H1 (cell line): ENCODE results near the gene RBP3. TPM values are rescaled to one million over a fixed set of nuclear protein-coding genes. Genes with fewer than 3 reads are reported as not detected.

Experiments
- CTCF ChIA-PET: fragments of 300-600 bp; sonication (Branson Sonifier 250); formaldehyde crosslinking; loops from one replicate; lab custom pipeline; 2021; ENCODE audit not compliant: partially characterized antibody; lab: Charles Lee
- POLR2A ChIA-PET: fragments of 300-600 bp; sonication (Branson Sonifier 250); formaldehyde crosslinking; loops from one replicate; lab custom pipeline; 2021; ENCODE audit warnings: inconsistent platforms; ENCODE audit not compliant: partially characterized antibody; lab: Charles Lee
- DNase-seq, 2 experiments: peaks; one replicate each; pipeline versions ENCODE4 v3.0.0 to v3.0.0-alpha.2; 2010 to 2022; ENCODE audit warnings: low spot score in 2 of 2, low read depth in 1 of 2, mixed read lengths in 1 of 2
- FAIRE-seq: peaks from 2 replicates; lab custom pipeline; 2011; peaks lifted over from hg19 to GRCh38; lab: Jason Lieb, UNC
- H2AFZ ChIP-seq: 2 replicates; pipeline ENCODE4 v1.8.1; 2012; ENCODE audit warnings: low read length, inconsistent platforms
- H2AK5ac ChIP-seq: 2 replicates; pipeline ENCODE4 v1.6.1; 2013; ENCODE audit warnings: low read depth, low read length
- H2BK120ac ChIP-seq: replicated peaks from 2 replicates; pipeline ENCODE3; 2013; ENCODE audit warnings: low read depth, low read length, inconsistent platforms
- H2BK12ac ChIP-seq: 2 replicates; pipeline ENCODE4 v1.6.1; 2013; ENCODE audit warnings: low read depth, low read length
- H2BK15ac ChIP-seq: 2 replicates; pipeline ENCODE4 v1.6.1; 2013; ENCODE audit warnings: low read length
- H2BK20ac ChIP-seq: 2 replicates; pipeline ENCODE4 v1.6.1; 2013; ENCODE audit warnings: low read length
- H2BK5ac ChIP-seq: 2 replicates; pipeline ENCODE4 v1.6.1; 2013; ENCODE audit warnings: low read depth, low read length
- H3K14ac ChIP-seq: 2 replicates; pipeline ENCODE4 v1.6.1; 2013; ENCODE audit warnings: inconsistent platforms; ENCODE audit not compliant: insufficient read length
- H3K18ac ChIP-seq: 2 replicates; pipeline ENCODE4 v1.6.1; 2013; ENCODE audit warnings: low read length; ENCODE audit errors: extremely low read depth
- H3K23ac ChIP-seq: 2 replicates; pipeline ENCODE4 v1.6.1; 2013; ENCODE audit warnings: inconsistent platforms; ENCODE audit not compliant: insufficient read length
- H3K23me2 ChIP-seq: 2 replicates; pipeline ENCODE4 v1.6.1; 2013; ENCODE audit warnings: low read depth, low read length
- H3K27ac ChIP-seq: 2 replicates; pipeline ENCODE4 v1.6.1; 2011; ENCODE audit warnings: low read depth, low read length, inconsistent platforms
- H3K27me3 ChIP-seq, 4 experiments: replicated peaks in 1 of 4; 1 replicate in 1 of 4; 2 replicates in 3 of 4; pipeline versions ENCODE4 v1.6.1 to v1.8.1; 2011 to 2013; ENCODE audit warnings: low read length in 3 of 4, mild to moderate bottlenecking in 3 of 4, inconsistent platforms in 2 of 4, mixed read lengths in 2 of 4, moderate library complexity in 1 of 4; ENCODE audit not compliant: control insufficient read depth in 3 of 4, insufficient read depth in 3 of 4; ENCODE audit errors: extremely low read depth in 1 of 4
- H3K36me3 ChIP-seq, 4 experiments: 2 replicates each; pipeline versions ENCODE4 v1.6.1 to v1.8.1; 2011 to 2013; ENCODE audit warnings: mild to moderate bottlenecking in 4 of 4, low read length in 3 of 4, moderate library complexity in 2 of 4, control low read depth in 1 of 4, inconsistent platforms in 1 of 4; ENCODE audit not compliant: insufficient read depth in 4 of 4, control insufficient read depth in 2 of 4
- H3K4ac ChIP-seq: replicated peaks from 2 replicates; pipeline ENCODE3; 2013; ENCODE audit warnings: low read length, low read depth, mixed read lengths, inconsistent platforms; ENCODE audit not compliant: insufficient read length
- H3K4me1 ChIP-seq, 4 experiments: replicated peaks in 1 of 4; 1 replicate in 1 of 4; 2 replicates in 3 of 4; pipeline versions ENCODE4 v1.6.1 to v1.8.1; 2011 to 2013; ENCODE audit warnings: low read length in 3 of 4, inconsistent platforms in 2 of 4, mixed read lengths in 1 of 4; ENCODE audit not compliant: insufficient read depth in 4 of 4, control insufficient read depth in 3 of 4
- H3K4me2 ChIP-seq, 2 experiments: 2 replicates each; pipeline versions ENCODE4 v1.6.1 to v1.8.1; 2011 to 2013; ENCODE audit warnings: low read depth in 2 of 2, low read length in 2 of 2, control low read depth in 1 of 2, inconsistent platforms in 1 of 2, mild to moderate bottlenecking in 1 of 2; ENCODE audit not compliant: insufficient read depth in 1 of 2
- H3K4me3 ChIP-seq, 4 experiments: fragments of 200-600, 300-600 bp in 1 of 4; sonication (generic), shearing (Covaris generic), sonication (Bioruptor Twin) in 1 of 4; 2 replicates each; pipeline versions ENCODE4 v1.5.1 to v1.8.1; 2011 to 2016; ENCODE audit warnings: low read length in 4 of 4, low read depth in 3 of 4, control low read depth in 2 of 4, inconsistent platforms in 2 of 4, mild to moderate bottlenecking in 2 of 4, mixed read lengths in 1 of 4, moderate library complexity in 1 of 4; ENCODE audit not compliant: insufficient read depth in 2 of 4; ENCODE audit errors: extremely low read depth in 1 of 4
- H3K56ac ChIP-seq: replicated peaks from 2 replicates; pipeline ENCODE3; 2013; ENCODE audit warnings: low read depth, mild to moderate bottlenecking, mixed read lengths, low read length, inconsistent platforms; ENCODE audit not compliant: insufficient read length
- H3K79me1 ChIP-seq: 2 replicates; pipeline ENCODE4 v1.6.1; 2013; ENCODE audit warnings: low read depth, low read length, control low read depth
- H3K79me2 ChIP-seq, 2 experiments: 2 replicates each; pipeline versions ENCODE4 v1.6.1 to v1.8.1; 2012 to 2013; ENCODE audit warnings: low read length in 2 of 2, mild to moderate bottlenecking in 2 of 2, inconsistent platforms in 1 of 2; ENCODE audit not compliant: insufficient read depth in 2 of 2, control insufficient read depth in 1 of 2
- H3K9ac ChIP-seq, 4 experiments: replicated peaks in 1 of 4; 1 replicate in 1 of 4; 2 replicates in 3 of 4; pipeline versions ENCODE4 v1.6.1 to v1.8.1; 2011 to 2013; ENCODE audit warnings: low read depth in 3 of 4, low read length in 3 of 4, control low read depth in 2 of 4, mild to moderate bottlenecking in 2 of 4, moderate library complexity in 2 of 4, inconsistent platforms in 1 of 4; ENCODE audit errors: extremely low read depth in 1 of 4
- H3K9me3 ChIP-seq, 2 experiments: 2 replicates each; pipeline versions ENCODE4 v1.6.1 to v1.8.1; 2012 to 2013; ENCODE audit warnings: mild to moderate bottlenecking in 2 of 2, moderate library complexity in 2 of 2, control low read depth in 1 of 2, inconsistent platforms in 1 of 2, low read depth in 1 of 2, low read length in 1 of 2, mixed read lengths in 1 of 2; ENCODE audit not compliant: insufficient read depth in 2 of 2
- H4K20me1 ChIP-seq, 2 experiments: replicated peaks in 1 of 2; 2 replicates each; pipeline versions ENCODE3 to v1.8.1; 2011 to 2013; ENCODE audit warnings: inconsistent platforms in 2 of 2, low read length in 2 of 2, mild to moderate bottlenecking in 1 of 2; ENCODE audit not compliant: insufficient read depth in 2 of 2, control insufficient read depth in 1 of 2
- H4K5ac ChIP-seq: 2 replicates; pipeline ENCODE4 v1.6.1; 2013; ENCODE audit warnings: low read length, low read depth, mixed read lengths, inconsistent platforms; ENCODE audit not compliant: insufficient read length
- H4K8ac ChIP-seq: 2 replicates; pipeline ENCODE4 v1.8.0; 2013; ENCODE audit warnings: mild to moderate bottlenecking, moderate library complexity, low read length, inconsistent platforms; ENCODE audit not compliant: insufficient read depth; ENCODE audit errors: extremely low read depth
- H4K91ac ChIP-seq: replicated peaks from 2 replicates; pipeline ENCODE3; 2013; ENCODE audit warnings: low read length, mixed read lengths, inconsistent platforms; ENCODE audit not compliant: insufficient read length
- EP300 ChIP-seq, 2 experiments: IDR thresholded peaks; 1 replicate in 1 of 2; 2 replicates in 1 of 2; pipeline ENCODE4 v1.6.1; 2011 to 2012; ENCODE audit warnings: low read depth in 2 of 2, low read length in 2 of 2, mild to moderate bottlenecking in 2 of 2, borderline replicate concordance in 1 of 2, inconsistent platforms in 1 of 2, moderate library complexity in 1 of 2
- SUZ12 ChIP-seq: fragments of 200-600 bp; sonication (generic); IDR thresholded peaks from 2 replicates; pipeline ENCODE4 v1.6.1; 2012; ENCODE audit warnings: mild to moderate bottlenecking, inconsistent platforms, low read length, moderate library complexity, mixed read lengths
- WGBS, 2 experiments: shearing (Covaris generic) in 1 of 2; methylation state at CpG; one replicate each; pipeline versions ENCODE4 v1.1.6 to v1.1.7; 2013 to 2015; ENCODE audit warnings: low lambda C conversion rate in 2 of 2, mixed read lengths in 2 of 2, inconsistent platforms in 1 of 2, low coverage in 1 of 2, missing lambda C conversion rate in 1 of 2; ENCODE audit not compliant: insufficient replicate concordance in 2 of 2, insufficient coverage in 1 of 2, insufficient read length in 1 of 2; ENCODE audit errors: extremely low coverage in 1 of 2, missing lambda C conversion rate in 1 of 2; 5-methylcytosine and 5-hydroxymethylcytosine counted together
- polyA plus RNA-seq, 7 experiments: library from polyadenylated mRNA; depleted of rRNA in 3 of 7; stranded (reverse) in 5 of 7; unstranded in 2 of 7; fragments of >200 nt in 5 of 7; fragments of 200-250 nt in 2 of 7; gene quantifications; 1 replicate in 5 of 7; 2 replicates in 1 of 7; 4 replicates in 1 of 7; pipeline versions ENCODE4 v1.2.1 to v1.2.3, GENCODE V29; 2011 to 2013; ENCODE audit warnings: missing spikeins in 2 of 7, mixed read lengths in 2 of 7
- total RNA-seq: library from RNA; stranded (reverse); fragmentation: NEBNext Ultra II Directional; extraction: Animal tissue kit (Norgen Biotek cat#: 25700); gene quantifications from 2 replicates; pipeline ENCODE4 v1.2.1, GENCODE V29; 2021
- TF ChIP-seq, protein P1 (sequence below): IDR thresholded peaks from 2 replicates; pipeline ENCODE4 v1.6.1; 2011; ENCODE audit warnings: low read length, improper control_type of control experiment

RBP3 gene
- total and polyA plus RNA-seq, 2 of the 8 experiments (the other 6 are each of a cell fraction or from before 2014, with no cell fraction given) = not detected

DNA sequence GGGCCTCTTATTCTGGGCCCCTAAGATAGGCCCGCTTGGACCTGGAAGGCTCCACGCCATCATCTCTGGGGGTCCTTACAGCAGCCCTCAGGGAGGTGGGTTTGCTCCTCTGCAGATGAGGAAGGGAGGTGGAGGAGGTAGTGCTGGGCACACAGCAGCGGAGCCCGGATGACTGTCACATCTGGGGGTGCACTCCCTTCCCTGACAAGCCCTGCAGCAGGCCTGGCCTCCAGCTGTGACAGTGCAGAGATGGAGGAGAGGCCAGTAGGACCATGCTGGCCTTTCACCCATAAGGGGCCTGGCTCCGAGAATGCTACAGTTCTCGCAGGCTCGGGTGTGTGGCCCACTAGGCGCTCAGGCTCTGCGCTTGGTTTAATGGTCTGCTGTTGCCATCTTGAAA, 16.7 kb upstream of the RBP3 start:
- Histone ChIP-seq H3K79me2 (no peaks in the 10 kb centered on the region), H3K4ac (no peak overlapping the region), H3K56ac (no peak overlapping the region), H3K4me1 (no peaks in the 10 kb centered on the region), H2BK12ac (no peak overlapping the region), H2AK5ac (no peak overlapping the region), H3K4me2 (no peak overlapping the region), H3K14ac (no peak overlapping the region), H2BK15ac (no peak overlapping the region), H2BK5ac (no peak overlapping the region), H3K23me2 (no peaks in the 10 kb centered on the region), H2AFZ (no peak overlapping the region), H3K4me3 (no peak overlapping the region), H2BK20ac (no peak overlapping the region), H4K5ac (no peak overlapping the region), H3K9ac (no peak overlapping the region), H4K20me1 (peaks cover 0 to 4% of the 10 kb centered on the region in 2 experiments), H3K9me3 (no peaks in the 10 kb centered on the region), H3K36me3 (no peaks in the 10 kb centered on the region; a peak in 1 of 8 replicates), H3K18ac (no peak overlapping the region), H3K27me3 (no peaks in the 10 kb centered on the region; a peak in 1 of 7 replicates), H4K91ac (no peak overlapping the region), H3K79me1 (no peaks in the 10 kb centered on the region), H3K27ac (no peak overlapping the region), H4K8ac (no peak overlapping the region), H2BK120ac (no peak overlapping the region), H3K23ac (no peak overlapping the region)
- DNase-seq = no peak
- no peak for FAIRE-seq
- CTCF ChIA-PET = no interaction called here
- 96% methylated on average over 7 of the region's 9 CpGs; no CpG with 5 or more reads in 1 of the 2 experiments for WGBS, 2 experiments
- POLR2A ChIA-PET = no interaction called here
- TF ChIP-seq EP300 (IDR thresholded peaks at IDR 0.05; ENCODE audit: borderline replicate concordance in 1 of 2, low read depth in 2 of 2, low read length in 2 of 2) (no peak), SUZ12 (no peak)
- TF ChIP-seq, protein P1, sequence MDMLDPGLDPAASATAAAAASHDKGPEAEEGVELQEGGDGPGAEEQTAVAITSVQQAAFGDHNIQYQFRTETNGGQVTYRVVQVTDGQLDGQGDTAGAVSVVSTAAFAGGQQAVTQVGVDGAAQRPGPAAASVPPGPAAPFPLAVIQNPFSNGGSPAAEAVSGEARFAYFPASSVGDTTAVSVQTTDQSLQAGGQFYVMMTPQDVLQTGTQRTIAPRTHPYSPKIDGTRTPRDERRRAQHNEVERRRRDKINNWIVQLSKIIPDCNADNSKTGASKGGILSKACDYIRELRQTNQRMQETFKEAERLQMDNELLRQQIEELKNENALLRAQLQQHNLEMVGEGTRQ = no peak
